Prostate gland (tissue), 2 donors: ENCODE data around the gene FGF11. TPM values are rescaled to one million over a fixed set of nuclear protein-coding genes. Genes with fewer than 3 reads are reported as not detected.

Experiments used
- DNase-seq: peaks from one replicate; pipeline ENCODE4 v3.0.0-alpha.2; 2019; ENCODE audit warnings: low spot score
- H3K27ac ChIP-seq, 2 donors: fragments of 200-600 bp; sonication (generic); 2 replicates each; pipeline ENCODE4 v1.5.1; 2017 to 2019
- H3K27me3 ChIP-seq: fragments of 200-600 bp; sonication (generic); replicated peaks from 2 replicates; pipeline ENCODE4 v1.5.1; 2019; ENCODE audit not compliant: insufficient read depth
- H3K36me3 ChIP-seq, 2 donors: fragments of 200-600 bp; sonication (generic); 1 replicate in 1 of 2; 2 replicates in 1 of 2; pipeline versions ENCODE4 v1.5.1 to v1.8.1; 2017 to 2019
- H3K4me1 ChIP-seq: fragments of 200-600 bp; sonication (generic); replicated peaks from 2 replicates; pipeline ENCODE4 v1.5.1; 2019
- H3K4me3 ChIP-seq, 2 donors: fragments of 200-600 bp; sonication (generic); 2 replicates each; pipeline ENCODE4 v1.5.1; 2017 to 2019
- H3K9me3 ChIP-seq: fragments of 200-600 bp; sonication (generic); 2 replicates; pipeline ENCODE4 v1.5.1; 2017
- CTCF ChIP-seq, 4 experiments: fragments of 200-600 bp in 2 of 4; fragments of 450-650 bp in 2 of 4; sonication (generic) in 2 of 4; IDR thresholded peaks; 1 replicate in 3 of 4; 2 replicates in 1 of 4; pipeline ENCODE4 v1.5.1; 2016 to 2019; ENCODE audit warnings: antibody characterized with exemption in 4 of 4, mild to moderate bottlenecking in 2 of 4, moderate library complexity in 2 of 4
- POLR2A ChIP-seq: fragments of 450-650 bp; IDR thresholded peaks from one replicate; pipeline ENCODE4 v1.6.1; 2016; ENCODE audit warnings: antibody characterized with exemption, mild to moderate bottlenecking
- POLR2AphosphoS5 ChIP-seq: sonication (generic); formaldehyde crosslinking; IDR thresholded peaks from one replicate; pipeline ENCODE4 v1.6.1; 2017; ENCODE audit warnings: antibody characterized with exemption
- WGBS: methylation state at CpG from one replicate; pipeline ENCODE4 v1.1.5; 2018; 5-methylcytosine and 5-hydroxymethylcytosine counted together
- intact Hi-C: fragments of 100-400 bp; cut with DNase I; formaldehyde crosslinking; loops from one replicate; pipeline ENCODE4 v1.14.2; 2022
- total RNA-seq, 2 donors: library from RNA; depleted of rRNA; stranded (reverse); fragments of >200 nt; gene quantifications; one replicate each; pipeline ENCODE4 v1.1.0, GENCODE V29; 2016

The FGF11 gene
- total RNA-seq, result 1 to 10 TPM; 1.2 to 4.2 TPM

DNA sequence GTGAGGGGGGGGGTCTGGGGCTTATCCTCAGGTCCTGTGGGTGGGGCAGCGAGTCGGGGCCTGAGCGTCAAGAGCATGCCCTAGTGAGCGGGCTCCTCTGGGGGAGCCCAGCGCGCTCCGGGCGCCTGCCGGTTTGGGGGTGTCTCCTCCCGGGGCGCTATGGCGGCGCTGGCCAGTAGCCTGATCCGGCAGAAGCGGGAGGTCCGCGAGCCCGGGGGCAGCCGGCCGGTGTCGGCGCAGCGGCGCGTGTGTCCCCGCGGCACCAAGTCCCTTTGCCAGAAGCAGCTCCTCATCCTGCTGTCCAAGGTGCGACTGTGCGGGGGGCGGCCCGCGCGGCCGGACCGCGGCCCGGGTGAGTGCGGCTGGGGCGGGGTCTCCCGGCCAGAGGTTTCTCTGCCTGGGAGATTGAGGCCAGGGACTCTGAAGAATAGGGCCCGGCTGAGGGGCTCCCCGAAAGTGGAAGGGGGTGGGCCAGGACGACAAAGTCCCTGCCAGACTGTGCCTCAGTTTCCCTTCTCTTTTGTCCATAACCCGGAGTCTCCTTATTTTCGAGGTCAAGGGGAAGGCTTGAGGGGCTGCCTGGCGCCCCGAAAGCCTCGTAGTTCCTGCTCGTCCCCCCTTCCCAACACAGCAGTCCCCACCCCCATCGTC lies at the start of gene FGF11:
Gene FGF11, plus strand, starts transcription at position 51 of the 651 bp plus-strand sequence. Its CDS starts 109 bp downstream, at position 160.
- WGBS, result 1% methylated on average over 28 of the region's 50 CpGs
- intact Hi-C loops, result loop anchor here (5.0 kb wide), 2 partner anchors 38 to 123 kb away; partner anchors contain the start of genes SENP3 and ZBTB4
- TF ChIP-seq CTCF (IDR thresholded peaks at IDR 0.05) (no peak), POLR2A (no peak)
- H3K27ac ChIP-seq, result peak within 1 kb of the TSS in 1 of 2 donors; percentile 39
- H3K4me1 ChIP-seq, result peaks cover 15% of the 10 kb centered on the region
- no peaks in the 10 kb centered on the region for H3K27me3 ChIP-seq
- H3K4me3 ChIP-seq, result peak within 1 kb of the TSS; percentile 26 to 30
- no peaks in the 10 kb centered on the region for H3K36me3 ChIP-seq
- no peaks in the 10 kb centered on the region for H3K9me3 ChIP-seq
- DNase-seq, result no peak

DNA sequence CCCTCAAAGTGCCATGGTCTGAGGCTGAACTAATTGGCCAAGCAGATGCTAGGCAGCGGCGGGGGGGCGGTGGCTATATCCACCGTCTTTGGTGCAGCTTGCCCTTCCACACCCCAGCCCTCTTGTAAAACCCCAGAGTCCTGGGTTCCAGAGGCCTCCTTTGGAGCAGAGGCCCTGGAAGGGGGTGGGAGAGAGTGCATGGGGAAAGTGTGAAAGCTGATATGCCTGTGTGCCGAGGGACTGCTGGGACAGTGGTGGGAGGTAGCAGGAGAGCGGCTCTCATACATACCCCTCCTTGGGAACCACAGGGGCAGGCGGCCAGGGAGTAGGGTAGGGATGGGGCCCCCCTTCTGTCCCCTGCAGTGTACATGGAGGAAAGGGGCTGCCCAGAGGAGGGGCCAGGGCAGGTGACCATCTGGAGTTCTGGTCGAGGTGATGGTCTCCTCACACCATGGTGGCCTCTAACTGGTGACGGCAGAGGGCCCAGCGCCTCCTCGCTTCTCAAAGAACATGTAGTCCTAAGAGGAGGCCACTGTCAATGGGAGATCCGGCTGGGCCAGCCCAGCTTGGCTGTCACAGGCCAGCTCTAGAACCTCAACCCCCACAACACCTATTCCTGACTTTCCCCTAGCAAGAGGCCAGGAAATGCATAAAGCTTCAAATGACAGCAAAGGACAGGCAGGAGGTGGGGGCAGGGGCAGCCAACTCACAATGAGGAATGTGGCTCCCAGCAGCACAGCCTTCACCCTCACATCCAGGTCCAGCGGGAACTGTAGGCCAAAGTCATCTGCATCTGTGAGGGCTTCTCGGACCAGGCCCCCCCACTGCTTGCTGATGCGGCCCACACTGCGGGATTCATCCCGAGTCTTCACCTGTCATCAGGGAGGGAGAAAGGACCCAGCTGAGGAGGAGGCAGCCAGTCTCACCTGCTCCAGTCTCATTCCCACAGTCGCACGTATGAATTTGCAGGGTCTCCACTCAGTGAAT lies 49.1 kb upstream of the FGF11 start:
- TF ChIP-seq CTCF (IDR thresholded peaks at IDR 0.05), result no peak
- TF ChIP-seq POLR2A, result no peak
- no peak for TF ChIP-seq POLR2AphosphoS5
- no peak overlapping the region for H3K27ac ChIP-seq
- H3K4me3 ChIP-seq, result no peak overlapping the region
- no peaks in the 10 kb centered on the region for H3K4me1 ChIP-seq
- no peaks in the 10 kb centered on the region for H3K27me3 ChIP-seq
- H3K9me3 ChIP-seq, result no peaks in the 10 kb centered on the region
- DNase-seq, result no peak
- intact Hi-C loops, result loop anchor here (5.0 kb wide), 1 partner anchor 38 kb away; the partner anchor contains the start of gene KCTD11
- 80% methylated on average over 19 of the region's 19 CpGs for WGBS
- H3K36me3 ChIP-seq, result peaks cover 0 to 10% of the 10 kb centered on the region in 2 donors

- H3K4me1 ChIP-seq, result no peaks in the 10 kb centered on the region
- 78% methylated on average over 2 of the region's 2 CpGs for WGBS
- H3K27me3 ChIP-seq, result no peaks in the 10 kb centered on the region
- H3K4me3 ChIP-seq, result no peak overlapping the region
- H3K36me3 ChIP-seq, result peaks cover 0 to 10% of the 10 kb centered on the region in 2 donors
- intact Hi-C loops, result loop anchor here (5.0 kb wide), 1 partner anchor 39 kb away; the partner anchor contains the start of gene KCTD11
- H3K9me3 ChIP-seq, result no peaks in the 10 kb centered on the region
- no peak for DNase-seq
- no peak overlapping the region for H3K27ac ChIP-seq
- TF ChIP-seq POLR2A (no peak), CTCF (IDR thresholded peaks at IDR 0.05) (no peak), POLR2AphosphoS5 (no peak)
Observed at GRCh38 chr17:7391307-7391706, 48.0 kb upstream of the FGF11 start.

- WGBS, result 56% methylated on average over 41 of the region's 42 CpGs
Observed at GRCh38 chr17:7392696-7393612, 46.4 kb upstream of the FGF11 start.

More at GRCh38 chr17:7392696-7393612, 46.4 kb upstream of the FGF11 start:
- H3K27me3 ChIP-seq, result no peaks in the 10 kb centered on the region
- DNase-seq, result no peak
- intact Hi-C loops, result loop anchor here (5.0 kb wide), 1 partner anchor 41 kb away; the partner anchor contains the start of gene KCTD11
- H3K4me3 ChIP-seq, result peak overlapping the region; percentile 48 to 62
- H3K4me1 ChIP-seq, result no peaks in the 10 kb centered on the region
- H3K9me3 ChIP-seq, result no peaks in the 10 kb centered on the region
- TF ChIP-seq CTCF (IDR thresholded peaks at IDR 0.05) (no peak), POLR2A (no peak), POLR2AphosphoS5 (no peak)
- peak overlapping the region in 1 of 2 donors; percentile 74 for H3K27ac ChIP-seq
- peaks cover 0 to 10% of the 10 kb centered on the region in 2 donors for H3K36me3 ChIP-seq
